SK-N-SH treated with all-trans-retinoic acid at 6 μM for 48 hours (cell line): ENCODE data around the gene DCD.

ENCODE experiments used
- ARNTL ChIP-seq: fragments of 450-650 bp; formaldehyde crosslinking; IDR thresholded peaks from 2 replicates; pipeline ENCODE4 v1.5.0; 2020; ENCODE audit warnings: low read depth, mild to moderate bottlenecking, moderate library complexity, borderline replicate concordance
- CREB5 ChIP-seq: fragments of 250-450 bp; sonication (Bioruptor Pico); IDR thresholded peaks from 2 replicates; pipeline ENCODE4 v1.5.1; 2020; ENCODE audit warnings: low read depth, mild to moderate bottlenecking, moderate library complexity
- CSRNP3 ChIP-seq: fragments of 250-450 bp; sonication (Bioruptor Pico); IDR thresholded peaks from 2 replicates; pipeline ENCODE4 v1.5.1; 2021; ENCODE audit warnings: mild to moderate bottlenecking, moderate library complexity
- ISL1 ChIP-seq: fragments of 250-450 bp; sonication (Bioruptor Pico); IDR thresholded peaks from 2 replicates; pipeline ENCODE4 v2.1.2; 2022; ENCODE audit warnings: mild to moderate bottlenecking, moderate library complexity
- OSR1 ChIP-seq: fragments of 250-450 bp; sonication (Bioruptor Pico); IDR thresholded peaks from 2 replicates; pipeline ENCODE4 v1.8.0; 2022; ENCODE audit warnings: moderate library complexity, mild to moderate bottlenecking, inconsistent platforms
- RARB ChIP-seq: fragments of 250-450 bp; sonication (Bioruptor Pico); IDR thresholded peaks from 2 replicates; pipeline ENCODE4 v1.8.0; 2021; ENCODE audit warnings: mild to moderate bottlenecking, moderate library complexity
- TOX ChIP-seq: fragments of 250-450 bp; sonication (Bioruptor Pico); IDR thresholded peaks from 2 replicates; pipeline ENCODE4 v1.8.0; 2021; ENCODE audit warnings: mild to moderate bottlenecking, moderate library complexity, borderline replicate concordance
- ZFP3 ChIP-seq: fragments of 250-450 bp; sonication (Bioruptor Pico); IDR thresholded peaks from 2 replicates; pipeline ENCODE4 v1.5.0; 2020; ENCODE audit warnings: mild to moderate bottlenecking, moderate library complexity
- ZFP30 ChIP-seq: fragments of 450-650 bp; formaldehyde crosslinking; IDR thresholded peaks from 2 replicates; pipeline ENCODE4 v1.5.0; 2022; ENCODE audit warnings: mild to moderate bottlenecking, moderate library complexity
- ZNF565 ChIP-seq: fragments of 450-650 bp; formaldehyde crosslinking; conservative IDR thresholded peaks from 2 replicates; pipeline ENCODE4 v1.5.0; 2020; ENCODE audit warnings: low read depth, mild to moderate bottlenecking, moderate library complexity
- ZNF70 ChIP-seq: fragments of 450-650 bp; formaldehyde crosslinking; IDR thresholded peaks from 2 replicates; pipeline ENCODE4 v1.5.0; 2020; ENCODE audit warnings: mild to moderate bottlenecking, moderate library complexity
- TF ChIP-seq, protein P1 (sequence below): fragments of 250-450 bp; sonication (Bioruptor Pico); IDR thresholded peaks from 2 replicates; pipeline ENCODE4 v1.8.0; 2020; ENCODE audit warnings: mild to moderate bottlenecking, moderate library complexity, borderline replicate concordance
- TF ChIP-seq, protein P2 (sequence below): fragments of 250-450 bp; sonication (Bioruptor Pico); IDR thresholded peaks from 2 replicates; pipeline ENCODE4 v1.5.0; 2020; ENCODE audit warnings: mild to moderate bottlenecking, moderate library complexity
- TF ChIP-seq, protein P3 (sequence below): fragments of 250-450 bp; sonication (Bioruptor Pico); IDR thresholded peaks from 2 replicates; pipeline ENCODE4 v1.8.0; 2021; ENCODE audit warnings: low read depth, mild to moderate bottlenecking, moderate library complexity, borderline replicate concordance

DNA sequence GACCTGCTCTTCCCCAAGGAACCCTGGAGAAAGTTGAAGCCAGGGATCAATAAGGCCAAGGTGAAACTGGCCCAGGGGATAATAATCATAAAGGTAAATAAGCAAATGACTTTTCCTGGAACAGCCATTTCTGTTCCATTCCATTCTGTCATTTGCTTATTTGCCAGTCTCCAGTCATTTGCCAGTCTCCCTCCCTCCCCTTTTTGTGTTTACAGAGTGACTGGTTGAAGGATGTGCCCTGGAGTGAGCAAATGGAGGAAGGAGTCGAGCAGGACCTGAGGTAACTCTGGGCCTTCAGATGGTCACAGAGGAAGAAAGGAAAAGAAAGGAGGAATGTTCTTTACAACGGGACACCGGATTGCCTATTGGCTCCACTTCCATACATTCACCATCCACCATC, 17.8 kb upstream of the DCD start:
- TF ChIP-seq, protein P1, sequence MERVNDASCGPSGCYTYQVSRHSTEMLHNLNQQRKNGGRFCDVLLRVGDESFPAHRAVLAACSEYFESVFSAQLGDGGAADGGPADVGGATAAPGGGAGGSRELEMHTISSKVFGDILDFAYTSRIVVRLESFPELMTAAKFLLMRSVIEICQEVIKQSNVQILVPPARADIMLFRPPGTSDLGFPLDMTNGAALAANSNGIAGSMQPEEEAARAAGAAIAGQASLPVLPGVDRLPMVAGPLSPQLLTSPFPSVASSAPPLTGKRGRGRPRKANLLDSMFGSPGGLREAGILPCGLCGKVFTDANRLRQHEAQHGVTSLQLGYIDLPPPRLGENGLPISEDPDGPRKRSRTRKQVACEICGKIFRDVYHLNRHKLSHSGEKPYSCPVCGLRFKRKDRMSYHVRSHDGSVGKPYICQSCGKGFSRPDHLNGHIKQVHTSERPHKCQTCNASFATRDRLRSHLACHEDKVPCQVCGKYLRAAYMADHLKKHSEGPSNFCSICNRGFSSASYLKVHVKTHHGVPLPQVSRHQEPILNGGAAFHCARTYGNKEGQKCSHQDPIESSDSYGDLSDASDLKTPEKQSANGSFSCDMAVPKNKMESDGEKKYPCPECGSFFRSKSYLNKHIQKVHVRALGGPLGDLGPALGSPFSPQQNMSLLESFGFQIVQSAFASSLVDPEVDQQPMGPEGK = no peak
- TF ChIP-seq OSR1 (CRISPR knock-in tag) (no peak), ZFP30 (CRISPR knock-in tag) (no peak), ZNF70 (CRISPR knock-in tag) (no peak), TOX (no peak), ARNTL (CRISPR knock-in tag) (no peak), RARB (CRISPR knock-in tag) (no peak), CREB5 (CRISPR knock-in tag) (no peak), ISL1 (no peak), CSRNP3 (CRISPR knock-in tag) (no peak), ZNF565 (CRISPR knock-in tag) (no peak), ZFP3 (CRISPR knock-in tag) (no peak)
- TF ChIP-seq, protein P2, sequence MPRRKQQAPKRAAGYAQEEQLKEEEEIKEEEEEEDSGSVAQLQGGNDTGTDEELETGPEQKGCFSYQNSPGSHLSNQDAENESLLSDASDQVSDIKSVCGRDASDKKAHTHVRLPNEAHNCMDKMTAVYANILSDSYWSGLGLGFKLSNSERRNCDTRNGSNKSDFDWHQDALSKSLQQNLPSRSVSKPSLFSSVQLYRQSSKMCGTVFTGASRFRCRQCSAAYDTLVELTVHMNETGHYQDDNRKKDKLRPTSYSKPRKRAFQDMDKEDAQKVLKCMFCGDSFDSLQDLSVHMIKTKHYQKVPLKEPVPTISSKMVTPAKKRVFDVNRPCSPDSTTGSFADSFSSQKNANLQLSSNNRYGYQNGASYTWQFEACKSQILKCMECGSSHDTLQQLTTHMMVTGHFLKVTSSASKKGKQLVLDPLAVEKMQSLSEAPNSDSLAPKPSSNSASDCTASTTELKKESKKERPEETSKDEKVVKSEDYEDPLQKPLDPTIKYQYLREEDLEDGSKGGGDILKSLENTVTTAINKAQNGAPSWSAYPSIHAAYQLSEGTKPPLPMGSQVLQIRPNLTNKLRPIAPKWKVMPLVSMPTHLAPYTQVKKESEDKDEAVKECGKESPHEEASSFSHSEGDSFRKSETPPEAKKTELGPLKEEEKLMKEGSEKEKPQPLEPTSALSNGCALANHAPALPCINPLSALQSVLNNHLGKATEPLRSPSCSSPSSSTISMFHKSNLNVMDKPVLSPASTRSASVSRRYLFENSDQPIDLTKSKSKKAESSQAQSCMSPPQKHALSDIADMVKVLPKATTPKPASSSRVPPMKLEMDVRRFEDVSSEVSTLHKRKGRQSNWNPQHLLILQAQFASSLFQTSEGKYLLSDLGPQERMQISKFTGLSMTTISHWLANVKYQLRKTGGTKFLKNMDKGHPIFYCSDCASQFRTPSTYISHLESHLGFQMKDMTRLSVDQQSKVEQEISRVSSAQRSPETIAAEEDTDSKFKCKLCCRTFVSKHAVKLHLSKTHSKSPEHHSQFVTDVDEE (CRISPR knock-in tag) = no peak
- TF ChIP-seq, protein P3, sequence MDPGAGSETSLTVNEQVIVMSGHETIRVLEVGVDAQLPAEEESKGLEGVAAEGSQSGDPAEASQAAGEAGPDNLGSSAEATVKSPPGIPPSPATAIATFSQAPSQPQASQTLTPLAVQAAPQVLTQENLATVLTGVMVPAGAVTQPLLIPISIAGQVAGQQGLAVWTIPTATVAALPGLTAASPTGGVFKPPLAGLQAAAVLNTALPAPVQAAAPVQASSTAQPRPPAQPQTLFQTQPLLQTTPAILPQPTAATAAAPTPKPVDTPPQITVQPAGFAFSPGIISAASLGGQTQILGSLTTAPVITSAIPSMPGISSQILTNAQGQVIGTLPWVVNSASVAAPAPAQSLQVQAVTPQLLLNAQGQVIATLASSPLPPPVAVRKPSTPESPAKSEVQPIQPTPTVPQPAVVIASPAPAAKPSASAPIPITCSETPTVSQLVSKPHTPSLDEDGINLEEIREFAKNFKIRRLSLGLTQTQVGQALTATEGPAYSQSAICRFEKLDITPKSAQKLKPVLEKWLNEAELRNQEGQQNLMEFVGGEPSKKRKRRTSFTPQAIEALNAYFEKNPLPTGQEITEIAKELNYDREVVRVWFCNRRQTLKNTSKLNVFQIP (CRISPR knock-in tag) = no peak
